GM18858 (cell line): ENCODE measurements around the gene NETO1.

Source experiments
- ATAC-seq: cut with Tn5 transposase; IDR thresholded peaks from one replicate; pipeline ENCODE4 v1.9.1; 2021; ENCODE audit not compliant: unreplicated experiment

The NETO1 gene

GRCh38 chr18:72738136-72738535 lies 129.7 kb downstream of the NETO1 start:
- ATAC-seq, result no peak

GRCh38 chr18:72727776-72728175 lies 140.0 kb downstream of the NETO1 start:
- ATAC-seq, result no peak

- no peak for ATAC-seq
Observed at GRCh38 chr18:72727038-72727655, 140.6 kb downstream of the NETO1 start.

GRCh38 chr18:72726201-72726600 lies 141.6 kb downstream of the NETO1 start:
- no peak for ATAC-seq

- ATAC-seq, result no peak
Observed at GRCh38 chr18:72721330-72721729, 146.5 kb downstream of the NETO1 start.

GRCh38 chr18:72720116-72720515 lies 147.7 kb downstream of the NETO1 start:
- ATAC-seq, result no peak

- ATAC-seq, result no peak
Observed at GRCh38 chr18:72704202-72704601, 163.6 kb downstream of the NETO1 start.

GRCh38 chr18:72700961-72701710 lies 166.7 kb downstream of the NETO1 start:
- no peak for ATAC-seq

GRCh38 chr18:72697706-72698105 lies 170.1 kb downstream of the NETO1 start:
- ATAC-seq, result no peak

- ATAC-seq, result no peak
Observed at GRCh38 chr18:72692595-72692994, 175.2 kb downstream of the NETO1 start.
